ENCODE data around the gene PPFIA4. TPM values are rescaled to one million over a fixed set of nuclear protein-coding genes. Genes with fewer than 3 reads are reported as not detected.

Gene PPFIA4
- total and polyA plus RNA-seq, 4 donors: 0.30 to 5.1 (median 0.95) TPM

DNA sequence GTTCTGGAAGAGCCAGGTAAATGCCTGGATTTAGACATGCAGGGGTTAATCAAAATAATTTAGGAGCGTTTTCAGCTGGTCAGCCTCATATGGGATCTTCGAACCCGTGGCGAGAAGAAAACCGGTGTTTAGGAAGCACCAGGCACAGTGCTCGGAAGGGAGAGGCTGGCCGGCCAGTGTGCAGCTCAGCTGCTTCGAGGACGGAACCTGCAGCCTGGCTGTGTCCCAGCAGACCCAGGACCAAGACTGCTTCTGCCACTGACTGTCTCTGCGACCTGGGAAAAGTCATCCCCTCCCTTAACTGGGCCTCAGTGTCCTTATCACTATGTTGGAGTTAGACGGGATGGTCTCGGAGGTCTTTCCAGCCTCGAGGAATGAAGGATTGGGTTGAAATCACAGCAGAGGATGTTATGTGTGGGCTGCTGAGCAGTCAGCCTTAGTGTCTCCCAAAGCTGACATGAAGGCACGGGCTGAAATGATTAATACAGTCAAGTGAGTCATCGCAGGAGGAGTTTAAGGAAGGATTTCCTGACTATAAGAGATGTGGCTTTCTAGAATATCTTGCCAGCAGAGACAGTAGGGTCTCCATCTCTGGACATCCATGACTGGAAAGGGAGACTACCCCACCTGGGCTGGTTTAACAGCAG lies 20.8 kb downstream of the PPFIA4 start:
- no peak for DNase-seq

GRCh38 chr1:203048086-203048485 lies 21.8 kb downstream of the PPFIA4 start:
- Histone ChIP-seq H3K36me3 (ENCODE audit: control insufficient read depth in 4 of 4, insufficient read depth in 4 of 4, low read length in 4 of 4) (no peaks in the 10 kb centered on the region), H3K4me1 (ENCODE audit: control insufficient read depth in 5 of 5, insufficient read depth in 5 of 5, low read length in 5 of 5) (peaks cover 0 to 11% (median 2%) of the 10 kb centered on the region in 5 donors), H3K9me3 (ENCODE audit: control insufficient read depth in 4 of 4, insufficient read depth in 3 of 4, low read length in 3 of 4) (no peaks in the 10 kb centered on the region), H3K27me3 (ENCODE audit: control insufficient read depth in 3 of 3, insufficient read depth in 3 of 3, low read length in 2 of 3) (no peaks in the 10 kb centered on the region), H3K4me3 (no peak overlapping the region), H3K27ac (ENCODE audit: low read depth in 1 of 2, low read length in 1 of 2) (no peak overlapping the region), H3K9ac (ENCODE audit: insufficient read depth in 1 of 2, low read length in 2 of 2) (no peak overlapping the region)
- 92 to 96% methylated on average over 11 of the region's 11 CpGs for WGBS, 2 donors
- TF ChIP-seq, protein P1, sequence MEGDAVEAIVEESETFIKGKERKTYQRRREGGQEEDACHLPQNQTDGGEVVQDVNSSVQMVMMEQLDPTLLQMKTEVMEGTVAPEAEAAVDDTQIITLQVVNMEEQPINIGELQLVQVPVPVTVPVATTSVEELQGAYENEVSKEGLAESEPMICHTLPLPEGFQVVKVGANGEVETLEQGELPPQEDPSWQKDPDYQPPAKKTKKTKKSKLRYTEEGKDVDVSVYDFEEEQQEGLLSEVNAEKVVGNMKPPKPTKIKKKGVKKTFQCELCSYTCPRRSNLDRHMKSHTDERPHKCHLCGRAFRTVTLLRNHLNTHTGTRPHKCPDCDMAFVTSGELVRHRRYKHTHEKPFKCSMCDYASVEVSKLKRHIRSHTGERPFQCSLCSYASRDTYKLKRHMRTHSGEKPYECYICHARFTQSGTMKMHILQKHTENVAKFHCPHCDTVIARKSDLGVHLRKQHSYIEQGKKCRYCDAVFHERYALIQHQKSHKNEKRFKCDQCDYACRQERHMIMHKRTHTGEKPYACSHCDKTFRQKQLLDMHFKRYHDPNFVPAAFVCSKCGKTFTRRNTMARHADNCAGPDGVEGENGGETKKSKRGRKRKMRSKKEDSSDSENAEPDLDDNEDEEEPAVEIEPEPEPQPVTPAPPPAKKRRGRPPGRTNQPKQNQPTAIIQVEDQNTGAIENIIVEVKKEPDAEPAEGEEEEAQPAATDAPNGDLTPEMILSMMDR (IDR thresholded peaks at IDR 0.05; ENCODE audit: control extremely low read depth, extremely low read depth): no peak
- no peak for DNase-seq
- no peak for ATAC-seq (ENCODE audit: insufficient read depth, low FRiP score)

More for the DNA sequence above, 20.8 kb downstream of the PPFIA4 start:
- H3K27ac ChIP-seq (ENCODE audit: low read depth in 1 of 2, low read length in 1 of 2): no peak overlapping the region
- no peak overlapping the region for H3K9ac ChIP-seq (ENCODE audit: insufficient read depth in 1 of 2, low read length in 2 of 2)
- H3K36me3 ChIP-seq (ENCODE audit: control insufficient read depth in 4 of 4, insufficient read depth in 4 of 4, low read length in 4 of 4): no peaks in the 10 kb centered on the region
- 59 to 67% methylated on average over 15 of the region's 15 CpGs for WGBS, 2 donors
- H3K27me3 ChIP-seq (ENCODE audit: control insufficient read depth in 3 of 3, insufficient read depth in 3 of 3, low read length in 2 of 3): no peaks in the 10 kb centered on the region
- peaks cover 0 to 6% (median 2%) of the 10 kb centered on the region in 5 donors for H3K4me1 ChIP-seq (ENCODE audit: control insufficient read depth in 5 of 5, insufficient read depth in 5 of 5, low read length in 5 of 5)
- H3K9me3 ChIP-seq (ENCODE audit: control insufficient read depth in 4 of 4, insufficient read depth in 3 of 4, low read length in 3 of 4): no peaks in the 10 kb centered on the region
- no peak for ATAC-seq (ENCODE audit: insufficient read depth, low FRiP score)
- TF ChIP-seq, protein P1 (IDR thresholded peaks at IDR 0.05; ENCODE audit: control extremely low read depth, extremely low read depth): no peak
- no peak overlapping the region for H3K4me3 ChIP-seq

DNA sequence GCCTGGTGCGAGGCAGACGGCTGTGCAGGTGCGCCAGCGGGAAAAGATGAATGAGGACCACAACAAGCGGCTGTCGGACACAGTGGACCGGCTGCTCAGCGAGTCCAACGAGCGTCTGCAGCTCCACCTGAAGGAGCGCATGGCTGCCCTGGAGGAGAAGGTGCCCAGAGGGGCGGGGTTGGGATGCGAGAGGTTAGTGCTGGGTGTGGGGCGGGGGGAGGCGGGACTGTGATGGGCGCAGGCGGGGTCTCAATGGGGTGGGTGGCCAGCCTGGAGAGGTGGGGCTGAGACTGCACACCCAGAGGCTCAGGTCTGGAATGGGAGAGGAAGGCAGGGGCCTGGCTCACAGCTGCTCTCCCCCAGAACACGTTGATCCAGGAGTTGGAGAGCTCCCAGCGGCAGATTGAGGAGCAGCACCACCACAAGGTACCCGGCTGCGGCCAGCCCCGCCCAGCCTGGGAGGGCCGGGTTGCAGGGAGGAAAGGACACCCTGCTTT lies 22.3 kb downstream of the PPFIA4 start:
- Histone ChIP-seq H3K4me1 (ENCODE audit: control insufficient read depth in 5 of 5, insufficient read depth in 5 of 5, low read length in 5 of 5) (peaks cover 0 to 11% (median 2%) of the 10 kb centered on the region in 5 donors), H3K27ac (ENCODE audit: low read depth in 1 of 2, low read length in 1 of 2) (no peak overlapping the region), H3K9ac (ENCODE audit: insufficient read depth in 1 of 2, low read length in 2 of 2) (no peak overlapping the region), H3K27me3 (ENCODE audit: control insufficient read depth in 3 of 3, insufficient read depth in 3 of 3, low read length in 2 of 3) (no peaks in the 10 kb centered on the region), H3K9me3 (ENCODE audit: control insufficient read depth in 4 of 4, insufficient read depth in 3 of 4, low read length in 3 of 4) (no peaks in the 10 kb centered on the region), H3K4me3 (no peak overlapping the region), H3K36me3 (ENCODE audit: control insufficient read depth in 4 of 4, insufficient read depth in 4 of 4, low read length in 4 of 4) (no peaks in the 10 kb centered on the region)
- TF ChIP-seq, protein P1 (IDR thresholded peaks at IDR 0.05; ENCODE audit: control extremely low read depth, extremely low read depth): no peak
- peak; percentile 20 to 43 (median 32) for DNase-seq
- no peak for ATAC-seq (ENCODE audit: insufficient read depth, low FRiP score)
- 80 to 86% methylated on average over 23 of the region's 23 CpGs for WGBS, 2 donors
